Gastrocnemius medialis (tissue), 4 donors: ENCODE results near the gene OPCML. TPM values are rescaled to one million over a fixed set of nuclear protein-coding genes. Genes with fewer than 3 reads are reported as not detected.

Experiments used
- ATAC-seq, 2 donors: fragments of 150-250 bp; one replicate each; pipeline ENCODE4 v1.9.1; 2016
- DNase-seq, 2 donors: peaks; one replicate each; pipeline ENCODE4 v3.0.0-alpha.2; 2019
- H3K27ac ChIP-seq, 4 donors: fragments of 200-600 bp; sonication (generic); 1 replicate in 1 of 4; 2 replicates in 3 of 4; pipeline ENCODE4 v1.5.1; 2016 to 2018; ENCODE audit warnings: mild to moderate bottlenecking in 2 of 4, moderate library complexity in 1 of 4
- H3K27me3 ChIP-seq, 3 donors: fragments of 200-600 bp; sonication (generic) in 2 of 3; 1 replicate in 1 of 3; 2 replicates in 2 of 3; pipeline versions ENCODE4 v1.5.1 to v1.6.0; 2016 to 2019; ENCODE audit warnings: mild to moderate bottlenecking in 1 of 3, moderate library complexity in 1 of 3
- H3K36me3 ChIP-seq, 2 donors: fragments of 200-600 bp; sonication (generic) in 1 of 2; one replicate each; pipeline ENCODE4 v1.5.1; 2017 to 2018
- H3K4me1 ChIP-seq, 2 donors: fragments of 200-600 bp; sonication (generic) in 1 of 2; one replicate each; pipeline ENCODE4 v1.5.1; 2016 to 2017; ENCODE audit warnings: mild to moderate bottlenecking in 2 of 2
- H3K4me3 ChIP-seq, 4 donors: fragments of 200-600 bp; sonication (generic) in 3 of 4; 1 replicate in 1 of 4; 2 replicates in 3 of 4; pipeline ENCODE4 v1.5.1; 2016 to 2019; ENCODE audit warnings: mild to moderate bottlenecking in 2 of 4
- H3K9me3 ChIP-seq, 3 donors: fragments of 200-600 bp; sonication (generic) in 2 of 3; 1 replicate in 1 of 3; 2 replicates in 2 of 3; pipeline ENCODE4 v1.5.1; 2016 to 2019
- POLR2A ChIP-seq, 2 donors: fragments of 450-650 bp; IDR thresholded peaks; one replicate each; pipeline ENCODE4 v1.6.1; 2017; ENCODE audit warnings: antibody characterized with exemption in 2 of 2, mild to moderate bottlenecking in 2 of 2, moderate library complexity in 2 of 2
- in situ Hi-C, 4 donors: fragments of 200-750 bp; cut with MboI; loops; one replicate each; pipeline versions ENCODE4 v1.15.0 to v1.8.0; 2017; ENCODE audit warnings: low sequenced_read_pairs in 4 of 4
- intact Hi-C: fragments of 100-400 bp; cut with DNase I; formaldehyde crosslinking; loops from one replicate; pipeline ENCODE4 v1.15.1; 2023; ENCODE audit warnings: low total_unique reads
- total RNA-seq, 4 donors: library from RNA; depleted of rRNA; stranded (reverse); fragments of >200 nt; gene quantifications; one replicate each; pipeline versions ENCODE4 v1.1.0 to v1.2.3, GENCODE V29; 2016
- TF ChIP-seq, protein P1 (sequence below), 5 experiments: fragments of 450-650 bp in 3 of 5; fragments of 200-600 bp in 2 of 5; sonication (generic) in 2 of 5; IDR thresholded peaks in 4 of 5; conservative IDR thresholded peaks in 1 of 5; 1 replicate in 4 of 5; 2 replicates in 1 of 5; pipeline ENCODE4 v1.5.1; 2016 to 2019; ENCODE audit warnings: antibody characterized with exemption in 5 of 5, mild to moderate bottlenecking in 3 of 5, moderate library complexity in 3 of 5

The OPCML gene
- total RNA-seq, 4 donors from 2014 or later, result not detected

DNA sequence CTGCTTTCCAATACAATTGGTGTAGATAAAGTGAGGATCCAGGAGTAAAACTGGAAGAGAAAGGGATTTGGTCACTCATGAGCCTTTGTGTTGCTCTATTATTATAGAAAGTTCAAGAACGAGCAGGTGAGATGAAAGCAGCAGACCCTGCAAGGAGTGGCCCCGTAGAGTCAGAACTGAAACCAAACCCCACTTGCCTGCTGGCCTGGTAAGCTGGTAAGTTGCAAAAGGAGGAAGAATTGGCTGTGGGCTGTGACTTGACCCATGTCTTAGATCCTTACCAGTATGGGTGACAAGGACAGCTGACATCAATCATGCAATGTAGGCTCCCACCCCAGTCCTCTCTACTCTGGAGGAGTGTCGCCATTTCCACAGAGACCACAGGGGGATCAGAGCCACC lies 201.3 kb downstream of the OPCML start:
- H3K36me3 ChIP-seq, result no peaks in the 10 kb centered on the region
- intact Hi-C loops, result no loop called here
- in situ Hi-C loops, result no loop called here
- H3K4me1 ChIP-seq, result no peaks in the 10 kb centered on the region
- DNase-seq (no peak), ATAC-seq (no peak)
- H3K4me3 ChIP-seq, result no peak overlapping the region
- H3K27me3 ChIP-seq, result no peaks in the 10 kb centered on the region
- no peak overlapping the region for H3K27ac ChIP-seq
- H3K9me3 ChIP-seq, result no peaks in the 10 kb centered on the region
- TF ChIP-seq, protein P1, sequence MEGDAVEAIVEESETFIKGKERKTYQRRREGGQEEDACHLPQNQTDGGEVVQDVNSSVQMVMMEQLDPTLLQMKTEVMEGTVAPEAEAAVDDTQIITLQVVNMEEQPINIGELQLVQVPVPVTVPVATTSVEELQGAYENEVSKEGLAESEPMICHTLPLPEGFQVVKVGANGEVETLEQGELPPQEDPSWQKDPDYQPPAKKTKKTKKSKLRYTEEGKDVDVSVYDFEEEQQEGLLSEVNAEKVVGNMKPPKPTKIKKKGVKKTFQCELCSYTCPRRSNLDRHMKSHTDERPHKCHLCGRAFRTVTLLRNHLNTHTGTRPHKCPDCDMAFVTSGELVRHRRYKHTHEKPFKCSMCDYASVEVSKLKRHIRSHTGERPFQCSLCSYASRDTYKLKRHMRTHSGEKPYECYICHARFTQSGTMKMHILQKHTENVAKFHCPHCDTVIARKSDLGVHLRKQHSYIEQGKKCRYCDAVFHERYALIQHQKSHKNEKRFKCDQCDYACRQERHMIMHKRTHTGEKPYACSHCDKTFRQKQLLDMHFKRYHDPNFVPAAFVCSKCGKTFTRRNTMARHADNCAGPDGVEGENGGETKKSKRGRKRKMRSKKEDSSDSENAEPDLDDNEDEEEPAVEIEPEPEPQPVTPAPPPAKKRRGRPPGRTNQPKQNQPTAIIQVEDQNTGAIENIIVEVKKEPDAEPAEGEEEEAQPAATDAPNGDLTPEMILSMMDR (IDR thresholded peaks at IDR 0.05 in 4 of 5, conservative IDR thresholded peaks at IDR 0.05 in 1 of 5), result no peak
- TF ChIP-seq POLR2A (IDR thresholded peaks at IDR 0.05), result no peak

DNA sequence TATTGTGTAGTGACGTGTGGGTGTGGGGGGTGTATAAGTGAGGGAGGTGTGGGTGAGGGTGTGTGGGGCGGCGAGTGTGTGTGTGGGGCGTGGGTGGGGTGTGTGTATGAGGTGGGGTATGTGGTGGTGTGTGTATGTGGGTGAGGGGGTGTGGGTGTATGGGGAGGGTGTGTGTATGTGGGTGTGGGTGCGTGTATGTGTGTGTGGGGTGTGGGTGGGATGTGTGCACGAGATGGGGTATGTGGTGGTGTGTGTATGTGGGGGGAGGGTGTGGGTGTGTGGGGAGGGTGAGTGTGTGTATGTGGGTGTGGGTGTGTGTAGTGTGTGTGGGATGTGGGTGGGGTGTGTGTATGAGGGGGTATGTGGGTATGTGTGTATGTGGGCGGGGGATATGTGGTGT lies 205.5 kb downstream of the OPCML start:
- in situ Hi-C loops, result no loop called here
- intact Hi-C loops, result no loop called here
- Histone ChIP-seq H3K36me3 (no peaks in the 10 kb centered on the region), H3K9me3 (no peaks in the 10 kb centered on the region), H3K27ac (no peak overlapping the region), H3K4me1 (no peaks in the 10 kb centered on the region), H3K4me3 (no peak overlapping the region), H3K27me3 (no peaks in the 10 kb centered on the region)
- no peak for DNase-seq
- ATAC-seq, result no peak
- TF ChIP-seq, protein P1 (IDR thresholded peaks at IDR 0.05 in 4 of 5, conservative IDR thresholded peaks at IDR 0.05 in 1 of 5), result no peak
- TF ChIP-seq POLR2A (IDR thresholded peaks at IDR 0.05), result no peak

DNA sequence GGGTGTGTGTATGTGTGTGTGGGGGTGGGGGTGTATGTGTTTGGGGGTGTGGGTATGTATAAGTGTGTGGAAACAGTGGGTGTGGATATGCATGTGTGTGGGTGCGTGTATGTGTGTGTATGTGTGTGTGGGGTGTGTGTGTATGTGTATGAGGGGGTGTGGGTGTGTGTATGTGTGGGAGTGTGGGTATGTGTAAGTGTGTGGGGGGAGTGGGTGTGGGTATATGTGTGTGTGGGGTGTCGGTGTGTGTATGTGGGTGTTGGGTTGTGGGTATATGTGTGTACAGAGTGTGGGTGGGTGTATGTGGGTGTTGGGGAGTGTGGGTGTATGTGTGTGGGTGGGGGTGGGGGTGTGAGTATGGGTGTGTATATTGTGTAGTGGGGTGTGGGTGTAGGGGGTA lies 206.0 kb downstream of the OPCML start:
- in situ Hi-C loops, result no loop called here
- H3K27me3 ChIP-seq, result no peaks in the 10 kb centered on the region
- no peak overlapping the region for H3K27ac ChIP-seq
- no peak overlapping the region for H3K4me3 ChIP-seq
- no peak for TF ChIP-seq POLR2A (IDR thresholded peaks at IDR 0.05)
- TF ChIP-seq, protein P1 (IDR thresholded peaks at IDR 0.05 in 4 of 5, conservative IDR thresholded peaks at IDR 0.05 in 1 of 5), result no peak
- intact Hi-C loops, result no loop called here
- no peaks in the 10 kb centered on the region for H3K4me1 ChIP-seq
- no peaks in the 10 kb centered on the region for H3K36me3 ChIP-seq
- H3K9me3 ChIP-seq, result no peaks in the 10 kb centered on the region
- no peak for DNase-seq
- ATAC-seq, result no peak

DNA sequence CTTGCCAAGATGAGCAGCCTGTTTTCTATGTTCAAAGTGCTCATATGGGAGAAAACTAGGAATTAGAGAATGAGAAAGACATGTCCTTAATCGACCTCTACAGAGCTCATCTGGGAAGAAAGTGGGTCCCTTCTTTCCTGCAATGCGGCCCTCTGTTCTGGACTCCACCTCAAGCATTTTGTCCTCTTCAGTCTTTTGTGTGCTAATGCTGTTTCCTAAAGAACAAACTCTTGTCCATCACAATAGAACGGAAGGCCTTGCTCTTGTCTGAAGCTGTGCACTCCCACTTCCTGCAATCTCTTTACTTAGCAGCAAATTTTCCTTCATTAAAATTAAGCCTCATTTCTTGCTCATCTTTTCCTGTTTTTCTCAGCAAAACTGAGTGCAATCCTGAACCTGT lies 206.6 kb downstream of the OPCML start:
- TF ChIP-seq, protein P1 (IDR thresholded peaks at IDR 0.05 in 4 of 5, conservative IDR thresholded peaks at IDR 0.05 in 1 of 5), result no peak
- no peak for TF ChIP-seq POLR2A (IDR thresholded peaks at IDR 0.05)
- no peak for DNase-seq
- in situ Hi-C loops, result no loop called here
- ATAC-seq, result no peak
- Histone ChIP-seq H3K4me1 (no peaks in the 10 kb centered on the region), H3K27ac (no peak overlapping the region), H3K36me3 (no peaks in the 10 kb centered on the region), H3K9me3 (no peaks in the 10 kb centered on the region), H3K27me3 (no peaks in the 10 kb centered on the region), H3K4me3 (no peak overlapping the region)
- intact Hi-C loops, result no loop called here

DNA sequence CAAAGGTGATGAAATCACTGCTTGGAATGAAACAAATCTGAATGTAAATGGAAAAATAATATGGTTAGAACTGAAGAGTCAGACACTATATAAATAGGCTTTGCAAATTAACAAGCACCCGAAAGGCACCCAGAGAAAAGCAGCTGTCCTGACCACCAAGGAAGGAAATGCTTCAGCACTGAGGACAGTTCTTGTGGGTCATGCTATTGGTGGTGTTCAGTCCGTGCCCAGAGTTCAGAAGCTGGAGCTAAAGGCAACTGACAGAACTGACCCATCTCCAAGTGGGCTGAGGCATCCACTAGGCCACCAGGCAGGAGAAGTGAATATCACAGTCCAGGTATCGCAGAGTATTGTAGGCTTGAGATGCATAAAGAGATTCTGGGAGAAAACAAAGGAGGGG lies 208.9 kb downstream of the OPCML start:
- intact Hi-C loops, result no loop called here
- ATAC-seq (no peak), DNase-seq (no peak)
- H3K4me3 ChIP-seq, result no peak overlapping the region
- no peak overlapping the region for H3K27ac ChIP-seq
- H3K36me3 ChIP-seq, result no peaks in the 10 kb centered on the region
- H3K9me3 ChIP-seq, result no peaks in the 10 kb centered on the region
- H3K27me3 ChIP-seq, result no peaks in the 10 kb centered on the region
- TF ChIP-seq, protein P1 (IDR thresholded peaks at IDR 0.05 in 4 of 5, conservative IDR thresholded peaks at IDR 0.05 in 1 of 5), result no peak
- TF ChIP-seq POLR2A (IDR thresholded peaks at IDR 0.05), result no peak
- H3K4me1 ChIP-seq, result no peaks in the 10 kb centered on the region
- in situ Hi-C loops, result no loop called here
